ENCODE measurements around the gene PIAS4. TPM values are rescaled to one million over a fixed set of nuclear protein-coding genes. Genes with fewer than 3 reads are reported as not detected.
"Not testable (repeated sequence)": the region's sequence is repeated elsewhere in the genome, so short reads cannot be mapped to it uniquely, and the experiment has no call there.

PIAS4 gene
- total and polyA plus RNA-seq, 5 donors from 2014 or later = 4.1 to 25.4 (median 4.6) TPM

GRCh38 chr19:3966051-3967017 lies 41.2 kb upstream of the PIAS4 start:
- peaks cover 5% of the 10 kb centered on the region for H3K36me3 Mint-ChIP-seq
- no peak overlapping the region for H3K4me3 ChIP-seq (ENCODE audit: low read depth, low read length)
- peak overlapping the region in 1 of 3 donors; percentile 56 for H3K27ac Mint-ChIP-seq
- no peak overlapping the region for H3K27ac ChIP-seq (ENCODE audit: insufficient read depth, low read length, poor library complexity, severe bottlenecking)
- DNase-seq (no peak), ATAC-seq (ENCODE audit: low read depth in 2 of 2) (no peak)
- peak overlapping the region in 1 of 4 donors; percentile 56 for H3K4me3 Mint-ChIP-seq
- no peaks in the 10 kb centered on the region for H3K27me3 ChIP-seq (ENCODE audit: control insufficient read depth, insufficient read depth, low read length)
- H3K4me1 ChIP-seq (ENCODE audit: control insufficient read depth, insufficient read depth, low read length, poor library complexity, severe bottlenecking) = peaks cover 22% of the 10 kb centered on the region
- no peaks in the 10 kb centered on the region for H3K9me3 ChIP-seq (ENCODE audit: control insufficient read depth in 2 of 2, low read length in 2 of 2)
- H3K36me3 ChIP-seq (ENCODE audit: control insufficient read depth, insufficient read depth, low read length) = peaks cover 40% of the 10 kb centered on the region
- peaks cover 0 to 35% (median 15%) of the 10 kb centered on the region in 4 donors for H3K4me1 Mint-ChIP-seq
- H3K9me3 Mint-ChIP-seq = no peaks in the 10 kb centered on the region
- H3K27me3 Mint-ChIP-seq = no peaks in the 10 kb centered on the region

GRCh38 chr19:3967983-3968382 lies 39.6 kb upstream of the PIAS4 start:
- H3K27ac Mint-ChIP-seq = peak overlapping the region in 1 of 3 donors; percentile 56
- H3K4me3 Mint-ChIP-seq = peak overlapping the region in 1 of 4 donors; percentile 15
- H3K27me3 ChIP-seq (ENCODE audit: control insufficient read depth, insufficient read depth, low read length); H3K27ac ChIP-seq (ENCODE audit: insufficient read depth, low read length, poor library complexity, severe bottlenecking); H3K27me3 Mint-ChIP-seq; H3K4me3 ChIP-seq (ENCODE audit: low read depth, low read length); H3K9me3 Mint-ChIP-seq; H3K9me3 ChIP-seq (ENCODE audit: control insufficient read depth in 2 of 2, low read length in 2 of 2); ATAC-seq (ENCODE audit: low read depth in 2 of 2); DNase-seq; H3K36me3 Mint-ChIP-seq: not testable (repeated sequence)
- Histone ChIP-seq H3K36me3 (ENCODE audit: control insufficient read depth, insufficient read depth, low read length) (peaks cover 29% of the 10 kb centered on the region), H3K4me1 (ENCODE audit: control insufficient read depth, insufficient read depth, low read length, poor library complexity, severe bottlenecking) (peaks cover 24% of the 10 kb centered on the region)
- H3K4me1 Mint-ChIP-seq = peaks cover 0 to 37% (median 16%) of the 10 kb centered on the region in 4 donors

GRCh38 chr19:3968556-3969434 lies 38.7 kb upstream of the PIAS4 start:
- no peaks in the 10 kb centered on the region for H3K27me3 Mint-ChIP-seq
- H3K4me3 ChIP-seq (ENCODE audit: low read depth, low read length) = no peak overlapping the region
- ATAC-seq (ENCODE audit: low read depth in 2 of 2) (no peak), DNase-seq (no peak)
- H3K27ac Mint-ChIP-seq = peak overlapping the region in 2 of 3 donors; percentile 81 to 93
- H3K36me3 Mint-ChIP-seq = no peaks in the 10 kb centered on the region
- peak overlapping the region; percentile 74 to 97 (median 90) for H3K4me3 Mint-ChIP-seq
- H3K36me3 ChIP-seq (ENCODE audit: control insufficient read depth, insufficient read depth, low read length) = peaks cover 21% of the 10 kb centered on the region
- no peaks in the 10 kb centered on the region for H3K27me3 ChIP-seq (ENCODE audit: control insufficient read depth, insufficient read depth, low read length)
- H3K9me3 Mint-ChIP-seq = no peaks in the 10 kb centered on the region
- H3K4me1 ChIP-seq (ENCODE audit: control insufficient read depth, insufficient read depth, low read length, poor library complexity, severe bottlenecking) = peaks cover 24% of the 10 kb centered on the region
- no peaks in the 10 kb centered on the region for H3K9me3 ChIP-seq (ENCODE audit: control insufficient read depth in 2 of 2, low read length in 2 of 2)
- peaks cover 0 to 37% (median 16%) of the 10 kb centered on the region in 4 donors for H3K4me1 Mint-ChIP-seq
- H3K27ac ChIP-seq (ENCODE audit: insufficient read depth, low read length, poor library complexity, severe bottlenecking) = peak overlapping the region; percentile 1

GRCh38 chr19:3969435-3970312 lies 37.9 kb upstream of the PIAS4 start:
- H3K9me3 ChIP-seq (ENCODE audit: control insufficient read depth in 2 of 2, low read length in 2 of 2) = no peaks in the 10 kb centered on the region
- peaks cover 24% of the 10 kb centered on the region for H3K4me1 ChIP-seq (ENCODE audit: control insufficient read depth, insufficient read depth, low read length, poor library complexity, severe bottlenecking)
- H3K27me3 ChIP-seq (ENCODE audit: control insufficient read depth, insufficient read depth, low read length) = no peaks in the 10 kb centered on the region
- ATAC-seq (ENCODE audit: low read depth in 2 of 2) (no peak), DNase-seq (no peak)
- H3K36me3 ChIP-seq (ENCODE audit: control insufficient read depth, insufficient read depth, low read length) = peaks cover 16% of the 10 kb centered on the region
- no peaks in the 10 kb centered on the region for H3K36me3 Mint-ChIP-seq
- H3K27ac ChIP-seq (ENCODE audit: insufficient read depth, low read length, poor library complexity, severe bottlenecking) = peak overlapping the region; percentile 1
- H3K27me3 Mint-ChIP-seq = no peaks in the 10 kb centered on the region
- H3K27ac Mint-ChIP-seq = peak overlapping the region; percentile 81 to 93 (median 92)
- peak overlapping the region; percentile 75 for H3K4me3 ChIP-seq (ENCODE audit: low read depth, low read length)
- peak overlapping the region; percentile 90 to 97 (median 93) for H3K4me3 Mint-ChIP-seq
- no peaks in the 10 kb centered on the region for H3K9me3 Mint-ChIP-seq
- H3K4me1 Mint-ChIP-seq = peaks cover 0 to 37% (median 16%) of the 10 kb centered on the region in 4 donors

- Histone ChIP-seq H3K9me3 (ENCODE audit: control insufficient read depth in 2 of 2, low read length in 2 of 2) (no peaks in the 10 kb centered on the region), H3K4me3 (ENCODE audit: low read depth, low read length) (peak overlapping the region; percentile 75), H3K4me1 (ENCODE audit: control insufficient read depth, insufficient read depth, low read length, poor library complexity, severe bottlenecking) (peaks cover 24% of the 10 kb centered on the region), H3K27ac (ENCODE audit: insufficient read depth, low read length, poor library complexity, severe bottlenecking) (peak overlapping the region; percentile 76), H3K27me3 (ENCODE audit: control insufficient read depth, insufficient read depth, low read length) (no peaks in the 10 kb centered on the region), H3K36me3 (ENCODE audit: control insufficient read depth, insufficient read depth, low read length) (peaks cover 19% of the 10 kb centered on the region)
- Mint-ChIP-seq H3K36me3 (no peaks in the 10 kb centered on the region), H3K27me3 (no peaks in the 10 kb centered on the region), H3K4me1 (peaks cover 0 to 37% (median 16%) of the 10 kb centered on the region in 4 donors), H3K9me3 (no peaks in the 10 kb centered on the region), H3K4me3 (peak overlapping the region; percentile 90 to 97 (median 93)), H3K27ac (peak overlapping the region; percentile 81 to 93 (median 92))
- DNase-seq = no peak
- no peak for ATAC-seq (ENCODE audit: low read depth in 2 of 2)
Measured at GRCh38 chr19:3970313-3970807, 37.2 kb upstream of the PIAS4 start.

- ATAC-seq (ENCODE audit: low read depth in 2 of 2) = peak; percentile 93 to 95
- H3K9me3 ChIP-seq (ENCODE audit: control insufficient read depth in 2 of 2, low read length in 2 of 2) = no peaks in the 10 kb centered on the region
- peaks cover 24% of the 10 kb centered on the region for H3K4me1 ChIP-seq (ENCODE audit: control insufficient read depth, insufficient read depth, low read length, poor library complexity, severe bottlenecking)
- DNase-seq = peak; percentile 87 to 92 (median 87)
- Mint-ChIP-seq H3K27ac (peak within 1 kb of the TSS; percentile 92 to 93 (median 93)), H3K27me3 (no peaks in the 10 kb centered on the region), H3K4me1 (peaks cover 0 to 37% (median 18%) of the 10 kb centered on the region in 4 donors), H3K9me3 (peaks cover 0 to 2% (median 0%) of the 10 kb centered on the region in 7 donors), H3K36me3 (peaks cover 5% of the 10 kb centered on the region), H3K4me3 (peak within 1 kb of the TSS; percentile 90 to 97 (median 94))
- peak within 1 kb of the TSS; percentile 75 for H3K4me3 ChIP-seq (ENCODE audit: low read depth, low read length)
- H3K27me3 ChIP-seq (ENCODE audit: control insufficient read depth, insufficient read depth, low read length) = no peaks in the 10 kb centered on the region
- peaks cover 22% of the 10 kb centered on the region for H3K36me3 ChIP-seq (ENCODE audit: control insufficient read depth, insufficient read depth, low read length)
- peak within 1 kb of the TSS; percentile 76 for H3K27ac ChIP-seq (ENCODE audit: insufficient read depth, low read length, poor library complexity, severe bottlenecking)
Measured at GRCh38 chr19:3970808-3971598, 36.5 kb upstream of the PIAS4 start, which contains the start of gene DAPK3. DAPK3 (minus strand) TSS chr19:3971099; CDS start chr19:3969735, 1,364 bp downstream.

Data from CD4-positive, CD25-positive, alpha-beta regulatory T cell (primary cell).